ENCODE results near the gene MAPRE2. TPM values are rescaled to one million over a fixed set of nuclear protein-coding genes. Genes with fewer than 3 reads are reported as not detected.

The MAPRE2 gene
- total and polyA plus RNA-seq, 2 of the 13 experiments (the other 11 are each of a cell fraction or from before 2014, with no cell fraction given) = 34.5 to 67.9 TPM

DNA sequence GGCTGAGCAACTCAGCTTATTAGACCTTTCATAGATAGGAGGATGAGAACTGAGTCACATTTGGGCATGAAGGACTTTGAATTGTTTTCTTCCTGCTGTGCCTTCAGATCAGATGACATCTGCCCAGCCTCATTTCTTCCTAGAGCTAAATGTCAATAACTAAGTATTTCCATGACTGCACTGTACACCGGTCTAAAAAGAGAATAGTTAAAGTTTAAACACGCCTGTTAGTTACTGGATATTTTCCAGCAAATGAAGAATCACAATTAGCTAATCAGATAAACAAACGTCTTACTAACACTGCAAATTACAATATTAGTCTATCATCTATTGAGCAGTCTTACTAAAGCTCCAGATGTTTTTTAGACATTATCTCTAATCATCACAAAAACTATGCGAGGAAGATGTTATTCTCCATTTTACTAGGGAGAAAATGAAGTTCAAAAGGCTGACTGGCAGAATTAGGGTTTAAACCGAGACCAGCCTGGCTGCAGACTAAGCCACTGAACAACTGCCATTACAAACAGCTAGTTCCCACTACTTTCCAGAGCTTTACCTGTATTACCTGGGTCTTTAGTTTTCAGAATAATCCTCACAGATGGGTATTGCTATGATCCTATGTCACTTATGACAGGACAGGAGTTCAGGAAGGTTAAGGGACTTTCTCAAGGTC lies 130.2 kb downstream of the MAPRE2 start (continued):
- TF ChIP-seq, protein P1, sequence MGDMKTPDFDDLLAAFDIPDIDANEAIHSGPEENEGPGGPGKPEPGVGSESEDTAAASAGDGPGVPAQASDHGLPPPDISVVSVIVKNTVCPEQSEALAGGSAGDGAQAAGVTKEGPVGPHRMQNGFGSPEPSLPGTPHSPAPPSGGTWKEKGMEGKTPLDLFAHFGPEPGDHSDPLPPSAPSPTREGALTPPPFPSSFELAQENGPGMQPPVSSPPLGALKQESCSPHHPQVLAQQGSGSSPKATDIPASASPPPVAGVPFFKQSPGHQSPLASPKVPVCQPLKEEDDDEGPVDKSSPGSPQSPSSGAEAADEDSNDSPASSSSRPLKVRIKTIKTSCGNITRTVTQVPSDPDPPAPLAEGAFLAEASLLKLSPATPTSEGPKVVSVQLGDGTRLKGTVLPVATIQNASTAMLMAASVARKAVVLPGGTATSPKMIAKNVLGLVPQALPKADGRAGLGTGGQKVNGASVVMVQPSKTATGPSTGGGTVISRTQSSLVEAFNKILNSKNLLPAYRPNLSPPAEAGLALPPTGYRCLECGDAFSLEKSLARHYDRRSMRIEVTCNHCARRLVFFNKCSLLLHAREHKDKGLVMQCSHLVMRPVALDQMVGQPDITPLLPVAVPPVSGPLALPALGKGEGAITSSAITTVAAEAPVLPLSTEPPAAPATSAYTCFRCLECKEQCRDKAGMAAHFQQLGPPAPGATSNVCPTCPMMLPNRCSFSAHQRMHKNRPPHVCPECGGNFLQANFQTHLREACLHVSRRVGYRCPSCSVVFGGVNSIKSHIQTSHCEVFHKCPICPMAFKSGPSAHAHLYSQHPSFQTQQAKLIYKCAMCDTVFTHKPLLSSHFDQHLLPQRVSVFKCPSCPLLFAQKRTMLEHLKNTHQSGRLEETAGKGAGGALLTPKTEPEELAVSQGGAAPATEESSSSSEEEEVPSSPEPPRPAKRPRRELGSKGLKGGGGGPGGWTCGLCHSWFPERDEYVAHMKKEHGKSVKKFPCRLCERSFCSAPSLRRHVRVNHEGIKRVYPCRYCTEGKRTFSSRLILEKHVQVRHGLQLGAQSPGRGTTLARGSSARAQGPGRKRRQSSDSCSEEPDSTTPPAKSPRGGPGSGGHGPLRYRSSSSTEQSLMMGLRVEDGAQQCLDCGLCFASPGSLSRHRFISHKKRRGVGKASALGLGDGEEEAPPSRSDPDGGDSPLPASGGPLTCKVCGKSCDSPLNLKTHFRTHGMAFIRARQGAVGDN (CRISPR knock-in tag; IDR thresholded peaks at IDR 0.05) = no peak
- TF ChIP-seq ZNF567 (CRISPR knock-in tag; IDR thresholded peaks at IDR 0.05; ENCODE audit: borderline replicate concordance) (no peak), KLF16 (CRISPR knock-in tag; IDR thresholded peaks at IDR 0.05) (no peak), MAFF (IDR thresholded peaks at IDR 0.05; ENCODE audit: low read depth, low read length) (peak; percentile 40), YEATS4 (CRISPR knock-in tag; IDR thresholded peaks at IDR 0.05; ENCODE audit: borderline replicate concordance) (no peak), CCDC6 (CRISPR knock-in tag; IDR thresholded peaks at IDR 0.05) (no peak), ZSCAN12 (CRISPR knock-in tag; IDR thresholded peaks at IDR 0.05) (no peak), JUND (CRISPR knock-in tag; IDR thresholded peaks at IDR 0.05) (no peak), ZNF432 (CRISPR knock-in tag; IDR thresholded peaks at IDR 0.05; ENCODE audit: borderline replicate concordance) (no peak), ZNF251 (CRISPR knock-in tag; IDR thresholded peaks at IDR 0.05) (no peak), RARA (CRISPR knock-in tag; IDR thresholded peaks at IDR 0.05) (no peak)
- TF ChIP-seq, protein P2, sequence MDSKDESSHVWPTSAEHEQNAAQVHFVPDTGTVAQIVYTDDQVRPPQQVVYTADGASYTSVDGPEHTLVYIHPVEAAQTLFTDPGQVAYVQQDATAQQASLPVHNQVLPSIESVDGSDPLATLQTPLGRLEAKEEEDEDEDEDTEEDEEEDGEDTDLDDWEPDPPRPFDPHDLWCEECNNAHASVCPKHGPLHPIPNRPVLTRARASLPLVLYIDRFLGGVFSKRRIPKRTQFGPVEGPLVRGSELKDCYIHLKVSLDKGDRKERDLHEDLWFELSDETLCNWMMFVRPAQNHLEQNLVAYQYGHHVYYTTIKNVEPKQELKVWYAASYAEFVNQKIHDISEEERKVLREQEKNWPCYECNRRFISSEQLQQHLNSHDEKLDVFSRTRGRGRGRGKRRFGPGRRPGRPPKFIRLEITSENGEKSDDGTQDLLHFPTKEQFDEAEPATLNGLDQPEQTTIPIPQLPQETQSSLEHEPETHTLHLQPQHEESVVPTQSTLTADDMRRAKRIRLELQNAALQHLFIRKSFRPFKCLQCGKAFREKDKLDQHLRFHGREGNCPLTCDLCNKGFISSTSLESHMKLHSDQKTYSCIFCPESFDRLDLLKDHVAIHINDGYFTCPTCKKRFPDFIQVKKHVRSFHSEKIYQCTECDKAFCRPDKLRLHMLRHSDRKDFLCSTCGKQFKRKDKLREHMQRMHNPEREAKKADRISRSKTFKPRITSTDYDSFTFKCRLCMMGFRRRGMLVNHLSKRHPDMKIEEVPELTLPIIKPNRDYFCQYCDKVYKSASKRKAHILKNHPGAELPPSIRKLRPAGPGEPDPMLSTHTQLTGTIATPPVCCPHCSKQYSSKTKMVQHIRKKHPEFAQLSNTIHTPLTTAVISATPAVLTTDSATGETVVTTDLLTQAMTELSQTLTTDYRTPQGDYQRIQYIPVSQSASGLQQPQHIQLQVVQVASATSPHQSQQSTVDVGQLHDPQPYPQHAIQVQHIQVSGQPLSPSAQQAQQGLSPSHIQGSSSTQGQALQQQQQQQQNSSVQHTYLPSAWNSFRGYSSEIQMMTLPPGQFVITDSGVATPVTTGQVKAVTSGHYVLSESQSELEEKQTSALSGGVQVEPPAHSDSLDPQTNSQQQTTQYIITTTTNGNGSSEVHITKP (CRISPR knock-in tag; IDR thresholded peaks at IDR 0.05; ENCODE audit: low read depth) = no peak
- TF ChIP-seq, protein P3, sequence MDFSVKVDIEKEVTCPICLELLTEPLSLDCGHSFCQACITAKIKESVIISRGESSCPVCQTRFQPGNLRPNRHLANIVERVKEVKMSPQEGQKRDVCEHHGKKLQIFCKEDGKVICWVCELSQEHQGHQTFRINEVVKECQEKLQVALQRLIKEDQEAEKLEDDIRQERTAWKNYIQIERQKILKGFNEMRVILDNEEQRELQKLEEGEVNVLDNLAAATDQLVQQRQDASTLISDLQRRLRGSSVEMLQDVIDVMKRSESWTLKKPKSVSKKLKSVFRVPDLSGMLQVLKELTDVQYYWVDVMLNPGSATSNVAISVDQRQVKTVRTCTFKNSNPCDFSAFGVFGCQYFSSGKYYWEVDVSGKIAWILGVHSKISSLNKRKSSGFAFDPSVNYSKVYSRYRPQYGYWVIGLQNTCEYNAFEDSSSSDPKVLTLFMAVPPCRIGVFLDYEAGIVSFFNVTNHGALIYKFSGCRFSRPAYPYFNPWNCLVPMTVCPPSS (IDR thresholded peaks at IDR 0.05) = no peak
- TF ChIP-seq, protein P4, sequence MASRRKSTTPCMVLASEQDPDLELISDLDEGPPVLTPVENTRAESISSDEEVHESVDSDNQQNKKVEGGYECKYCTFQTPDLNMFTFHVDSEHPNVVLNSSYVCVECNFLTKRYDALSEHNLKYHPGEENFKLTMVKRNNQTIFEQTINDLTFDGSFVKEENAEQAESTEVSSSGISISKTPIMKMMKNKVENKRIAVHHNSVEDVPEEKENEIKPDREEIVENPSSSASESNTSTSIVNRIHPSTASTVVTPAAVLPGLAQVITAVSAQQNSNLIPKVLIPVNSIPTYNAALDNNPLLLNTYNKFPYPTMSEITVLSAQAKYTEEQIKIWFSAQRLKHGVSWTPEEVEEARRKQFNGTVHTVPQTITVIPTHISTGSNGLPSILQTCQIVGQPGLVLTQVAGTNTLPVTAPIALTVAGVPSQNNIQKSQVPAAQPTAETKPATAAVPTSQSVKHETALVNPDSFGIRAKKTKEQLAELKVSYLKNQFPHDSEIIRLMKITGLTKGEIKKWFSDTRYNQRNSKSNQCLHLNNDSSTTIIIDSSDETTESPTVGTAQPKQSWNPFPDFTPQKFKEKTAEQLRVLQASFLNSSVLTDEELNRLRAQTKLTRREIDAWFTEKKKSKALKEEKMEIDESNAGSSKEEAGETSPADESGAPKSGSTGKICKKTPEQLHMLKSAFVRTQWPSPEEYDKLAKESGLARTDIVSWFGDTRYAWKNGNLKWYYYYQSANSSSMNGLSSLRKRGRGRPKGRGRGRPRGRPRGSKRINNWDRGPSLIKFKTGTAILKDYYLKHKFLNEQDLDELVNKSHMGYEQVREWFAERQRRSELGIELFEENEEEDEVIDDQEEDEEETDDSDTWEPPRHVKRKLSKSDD (CRISPR knock-in tag; IDR thresholded peaks at IDR 0.05; ENCODE audit: low read depth) = no peak
- TF ChIP-seq, protein P5, sequence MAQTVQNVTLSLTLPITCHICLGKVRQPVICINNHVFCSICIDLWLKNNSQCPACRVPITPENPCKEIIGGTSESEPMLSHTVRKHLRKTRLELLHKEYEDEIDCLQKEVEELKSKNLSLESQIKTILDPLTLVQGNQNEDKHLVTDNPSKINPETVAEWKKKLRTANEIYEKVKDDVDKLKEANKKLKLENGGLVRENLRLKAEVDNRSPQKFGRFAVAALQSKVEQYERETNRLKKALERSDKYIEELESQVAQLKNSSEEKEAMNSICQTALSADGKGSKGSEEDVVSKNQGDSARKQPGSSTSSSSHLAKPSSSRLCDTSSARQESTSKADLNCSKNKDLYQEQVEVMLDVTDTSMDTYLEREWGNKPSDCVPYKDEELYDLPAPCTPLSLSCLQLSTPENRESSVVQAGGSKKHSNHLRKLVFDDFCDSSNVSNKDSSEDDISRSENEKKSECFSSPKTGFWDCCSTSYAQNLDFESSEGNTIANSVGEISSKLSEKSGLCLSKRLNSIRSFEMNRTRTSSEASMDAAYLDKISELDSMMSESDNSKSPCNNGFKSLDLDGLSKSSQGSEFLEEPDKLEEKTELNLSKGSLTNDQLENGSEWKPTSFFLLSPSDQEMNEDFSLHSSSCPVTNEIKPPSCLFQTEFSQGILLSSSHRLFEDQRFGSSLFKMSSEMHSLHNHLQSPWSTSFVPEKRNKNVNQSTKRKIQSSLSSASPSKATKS (CRISPR knock-in tag; IDR thresholded peaks at IDR 0.05) = no peak

All from HepG2 (cell line).